Osteoblast (primary cell): ENCODE measurements around the gene CEP350. TPM values are rescaled to one million over a fixed set of nuclear protein-coding genes. Genes with fewer than 3 reads are reported as not detected.

Source experiments
- DNase-seq: peaks from one replicate; pipeline ENCODE4 v3.0.0; 2011; ENCODE audit warnings: low spot score, mixed read lengths; ENCODE audit not compliant: insufficient read length; ENCODE audit errors: missing footprints
- H2AFZ ChIP-seq: 2 replicates; pipeline ENCODE4 v1.6.0; 2011; ENCODE audit warnings: mild to moderate bottlenecking, low read length
- H3K27ac ChIP-seq: 2 replicates; pipeline ENCODE4 v1.5.1; 2011; ENCODE audit warnings: mild to moderate bottlenecking, low read depth, low read length, moderate library complexity
- H3K27me3 ChIP-seq: 2 replicates; pipeline ENCODE4 v1.6.0; 2012; ENCODE audit warnings: mild to moderate bottlenecking, control low read depth, inconsistent platforms, low read length, moderate library complexity; ENCODE audit not compliant: insufficient read depth
- H3K36me3 ChIP-seq: 2 replicates; pipeline ENCODE4 v1.5.1; 2011; ENCODE audit warnings: mild to moderate bottlenecking, low read length, control low read depth, moderate library complexity; ENCODE audit not compliant: insufficient read depth
- H3K4me1 ChIP-seq: 2 replicates; pipeline ENCODE4 v1.5.1; 2011; ENCODE audit warnings: mild to moderate bottlenecking, low read length, control low read depth, moderate library complexity; ENCODE audit not compliant: insufficient read depth
- H3K4me2 ChIP-seq: 2 replicates; pipeline ENCODE4 v1.6.0; 2011; ENCODE audit warnings: mild to moderate bottlenecking, low read length; ENCODE audit not compliant: insufficient read depth
- H3K4me3 ChIP-seq: fragments of 200-600 bp; sonication (generic); 3 replicates; pipeline ENCODE4 v1.5.1; 2012; ENCODE audit warnings: mild to moderate bottlenecking, low read length, inconsistent platforms; ENCODE audit not compliant: insufficient read depth
- H3K79me2 ChIP-seq: 2 replicates; pipeline ENCODE4 v1.6.0; 2012; ENCODE audit warnings: mild to moderate bottlenecking, low read length, control low read depth, inconsistent platforms; ENCODE audit not compliant: insufficient read depth
- H3K9me3 ChIP-seq: 2 replicates; pipeline ENCODE4 v1.5.1; 2011; ENCODE audit warnings: low read depth, low read length, control low read depth
- H4K20me1 ChIP-seq: 2 replicates; pipeline ENCODE4 v1.6.0; 2012; ENCODE audit warnings: mild to moderate bottlenecking, low read length, control low read depth; ENCODE audit not compliant: insufficient read depth
- total RNA-seq: library from RNA; depleted of rRNA; stranded (reverse); fragments of >200 nt; gene quantifications from 2 replicates; pipeline ENCODE4 v1.2.3, GENCODE V29; 2012
- TF ChIP-seq, protein P1 (sequence below): IDR thresholded peaks from 2 replicates; pipeline ENCODE4 v1.5.1; 2011; ENCODE audit warnings: mild to moderate bottlenecking, low read depth, low read length, moderate library complexity; ENCODE audit errors: extremely low read depth

Gene CEP350
- total RNA-seq, 1 donor: 82.2 TPM

DNA sequence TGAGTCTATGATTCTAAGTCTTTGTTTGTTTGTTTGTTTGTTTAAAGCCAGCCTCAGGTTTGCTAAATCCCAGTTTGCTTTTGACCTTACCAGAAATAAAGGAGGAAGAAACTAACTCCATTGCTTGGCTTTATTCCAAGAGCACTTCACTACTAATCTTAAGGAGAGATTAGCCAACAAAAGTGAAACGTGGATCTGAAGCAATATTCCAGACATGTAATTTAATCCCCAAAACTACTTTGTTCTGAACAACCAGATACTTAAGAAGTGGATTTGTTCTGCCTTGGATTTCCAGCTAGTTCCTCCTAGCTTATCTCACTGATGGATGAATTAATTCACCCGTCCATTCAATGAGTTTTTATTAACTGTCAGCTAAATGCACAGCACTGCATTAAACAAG lies 15.9 kb upstream of the CEP350 start:
- Histone ChIP-seq H4K20me1 (no peaks in the 10 kb centered on the region), H3K79me2 (no peaks in the 10 kb centered on the region), H2AFZ (no peak overlapping the region), H3K4me2 (no peak overlapping the region), H3K27me3 (no peaks in the 10 kb centered on the region), H3K36me3 (no peaks in the 10 kb centered on the region), H3K4me1 (no peaks in the 10 kb centered on the region), H3K4me3 (no peak overlapping the region), H3K9me3 (no peaks in the 10 kb centered on the region), H3K27ac (no peak overlapping the region)
- TF ChIP-seq, protein P1, sequence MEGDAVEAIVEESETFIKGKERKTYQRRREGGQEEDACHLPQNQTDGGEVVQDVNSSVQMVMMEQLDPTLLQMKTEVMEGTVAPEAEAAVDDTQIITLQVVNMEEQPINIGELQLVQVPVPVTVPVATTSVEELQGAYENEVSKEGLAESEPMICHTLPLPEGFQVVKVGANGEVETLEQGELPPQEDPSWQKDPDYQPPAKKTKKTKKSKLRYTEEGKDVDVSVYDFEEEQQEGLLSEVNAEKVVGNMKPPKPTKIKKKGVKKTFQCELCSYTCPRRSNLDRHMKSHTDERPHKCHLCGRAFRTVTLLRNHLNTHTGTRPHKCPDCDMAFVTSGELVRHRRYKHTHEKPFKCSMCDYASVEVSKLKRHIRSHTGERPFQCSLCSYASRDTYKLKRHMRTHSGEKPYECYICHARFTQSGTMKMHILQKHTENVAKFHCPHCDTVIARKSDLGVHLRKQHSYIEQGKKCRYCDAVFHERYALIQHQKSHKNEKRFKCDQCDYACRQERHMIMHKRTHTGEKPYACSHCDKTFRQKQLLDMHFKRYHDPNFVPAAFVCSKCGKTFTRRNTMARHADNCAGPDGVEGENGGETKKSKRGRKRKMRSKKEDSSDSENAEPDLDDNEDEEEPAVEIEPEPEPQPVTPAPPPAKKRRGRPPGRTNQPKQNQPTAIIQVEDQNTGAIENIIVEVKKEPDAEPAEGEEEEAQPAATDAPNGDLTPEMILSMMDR: no peak
- no peak for DNase-seq

DNA sequence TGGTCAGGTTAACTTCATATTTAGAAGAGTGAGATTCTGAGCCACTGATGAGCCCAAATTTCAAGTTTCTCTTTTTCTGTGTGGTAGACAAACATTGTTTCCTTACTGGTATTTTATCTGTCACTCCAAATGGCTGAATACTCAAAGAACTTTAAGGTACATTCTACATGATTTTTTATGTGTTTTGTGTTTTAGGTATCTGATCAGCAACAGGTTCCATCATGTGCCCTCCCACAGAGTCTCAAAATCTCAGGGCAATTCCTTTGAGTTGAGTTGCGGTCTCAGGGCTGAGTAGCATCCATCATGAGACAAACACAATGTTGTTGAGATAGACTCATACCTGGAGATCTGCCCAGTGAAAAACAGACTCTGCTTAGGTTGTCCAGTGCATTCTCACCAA lies 14.7 kb upstream of the CEP350 start:
- no peaks in the 10 kb centered on the region for H3K79me2 ChIP-seq
- no peak overlapping the region for H3K4me2 ChIP-seq
- no peaks in the 10 kb centered on the region for H3K36me3 ChIP-seq
- no peak for DNase-seq
- H3K9me3 ChIP-seq: no peaks in the 10 kb centered on the region
- TF ChIP-seq, protein P1: no peak
- H3K4me3 ChIP-seq: no peak overlapping the region
- no peaks in the 10 kb centered on the region for H3K27me3 ChIP-seq
- no peak overlapping the region for H3K27ac ChIP-seq
- H2AFZ ChIP-seq: no peak overlapping the region
- no peaks in the 10 kb centered on the region for H3K4me1 ChIP-seq
- H4K20me1 ChIP-seq: no peaks in the 10 kb centered on the region

DNA sequence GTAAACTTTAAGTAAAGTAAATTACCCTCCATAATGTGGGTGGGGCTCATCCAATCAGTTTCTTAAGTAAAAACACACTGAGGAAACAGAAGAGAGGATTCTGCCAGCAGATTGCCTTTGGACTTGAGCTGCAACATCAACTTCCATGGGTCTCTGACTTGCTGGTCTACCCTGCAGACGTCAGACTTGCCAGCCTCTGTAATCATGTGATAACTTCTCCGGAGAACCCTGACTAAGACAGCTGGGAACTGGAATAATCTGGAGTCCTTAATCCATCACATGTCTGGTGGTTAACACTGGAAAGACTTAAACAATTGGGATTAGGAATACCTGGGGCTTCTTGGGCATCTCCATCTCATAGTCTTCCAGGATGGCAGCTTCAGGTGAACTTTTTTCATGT lies 13.2 kb upstream of the CEP350 start:
- no peak overlapping the region for H3K4me2 ChIP-seq
- no peaks in the 10 kb centered on the region for H3K27me3 ChIP-seq
- H3K36me3 ChIP-seq: no peaks in the 10 kb centered on the region
- H3K9me3 ChIP-seq: no peaks in the 10 kb centered on the region
- H3K4me1 ChIP-seq: no peaks in the 10 kb centered on the region
- no peaks in the 10 kb centered on the region for H3K79me2 ChIP-seq
- no peaks in the 10 kb centered on the region for H4K20me1 ChIP-seq
- TF ChIP-seq, protein P1: no peak
- H2AFZ ChIP-seq: no peak overlapping the region
- no peak for DNase-seq
- no peak overlapping the region for H3K27ac ChIP-seq
- no peak overlapping the region for H3K4me3 ChIP-seq

- Histone ChIP-seq H3K4me3 (no peak overlapping the region), H3K27me3 (no peaks in the 10 kb centered on the region), H3K27ac (no peak overlapping the region), H2AFZ (no peak overlapping the region), H3K4me2 (no peak overlapping the region), H3K9me3 (no peaks in the 10 kb centered on the region), H4K20me1 (peaks cover 4% of the 10 kb centered on the region), H3K36me3 (no peaks in the 10 kb centered on the region), H3K4me1 (peaks cover 5% of the 10 kb centered on the region), H3K79me2 (peaks cover 22% of the 10 kb centered on the region)
- no peak for DNase-seq
- TF ChIP-seq, protein P1: no peak
Observed at GRCh38 chr1:179950651-179951050, 4.0 kb upstream of the CEP350 start.
